ENCODE data around the gene PTBP1.

PTBP1 gene

GRCh38 chr19:796692-797527 is at the start of gene PTBP1:
Gene PTBP1, plus strand, starts transcription at chr19:797452. Its CDS starts 46 bp downstream, at chr19:797498.
- peak; percentile 98 for DNase-seq

- DNase-seq = no peak
Measured at GRCh38 chr19:748274-748598, 49.0 kb upstream of the PTBP1 start.

GRCh38 chr19:749811-750210 is 47.4 kb upstream of the PTBP1 start:
- no peak for DNase-seq

GRCh38 chr19:750640-751423 is 46.4 kb upstream of the PTBP1 start, which contains the start of gene MISP:
Gene MISP, plus strand, starts transcription at chr19:751112. Its CDS starts 5,835 bp downstream, at chr19:756947.
- no peak for DNase-seq

GRCh38 chr19:751501-752341 is 45.5 kb upstream of the PTBP1 start:
- DNase-seq = no peak

- no peak for DNase-seq
Measured at GRCh38 chr19:752652-753517, 44.4 kb upstream of the PTBP1 start.

- no peak for DNase-seq
Measured at GRCh38 chr19:754530-754929, 42.7 kb upstream of the PTBP1 start.

- no peak for DNase-seq
Measured at GRCh38 chr19:755063-755462, 42.2 kb upstream of the PTBP1 start.

GRCh38 chr19:756236-756635 is 41.0 kb upstream of the PTBP1 start:
- no peak for DNase-seq

GRCh38 chr19:756821-757688 is 40.2 kb upstream of the PTBP1 start:
- DNase-seq = no peak

GRCh38 chr19:757811-758668 is 39.2 kb upstream of the PTBP1 start:
- no peak for DNase-seq

GRCh38 chr19:763181-763580 is 34.1 kb upstream of the PTBP1 start:
- no peak for DNase-seq

- DNase-seq = no peak
Measured at GRCh38 chr19:763869-764268, 33.4 kb upstream of the PTBP1 start.

- no peak for DNase-seq
Measured at GRCh38 chr19:764301-764700, 33.0 kb upstream of the PTBP1 start.

GRCh38 chr19:765179-765738 is 32.0 kb upstream of the PTBP1 start:
- DNase-seq = no peak

GRCh38 chr19:768424-768823 is 28.8 kb upstream of the PTBP1 start:
- no peak for DNase-seq

GRCh38 chr19:769616-770015 is 27.6 kb upstream of the PTBP1 start:
- no peak for DNase-seq

GRCh38 chr19:771332-771785 is 25.9 kb upstream of the PTBP1 start:
- DNase-seq = no peak

- DNase-seq = no peak
Measured at GRCh38 chr19:772063-772462, 25.2 kb upstream of the PTBP1 start.

All from activated CD8-positive, alpha-beta memory T cell treated with anti-CD3 and anti-CD28 coated beads for 24 hours (primary cell).